ENCODE results near the gene ASTN2.

DNA sequence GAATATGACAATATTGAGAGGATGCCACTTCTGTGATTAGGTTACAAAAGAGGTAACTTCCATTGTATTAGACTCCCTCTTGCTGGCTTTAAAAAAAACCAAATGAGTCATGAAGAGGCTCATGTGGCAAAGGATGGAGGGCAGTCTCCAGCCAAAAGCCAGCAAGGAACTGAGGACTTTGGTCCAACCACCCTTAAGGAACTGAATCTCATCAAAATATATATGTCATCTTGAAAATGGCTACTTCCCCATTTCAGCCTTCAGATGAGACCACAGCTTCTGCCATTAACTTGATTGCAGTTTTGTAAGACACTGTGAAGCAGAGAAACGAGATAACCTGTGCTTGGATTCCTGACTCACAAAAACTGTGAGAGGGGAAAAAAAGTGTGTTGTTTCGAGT, 743.3 kb downstream of the ASTN2 start:
- TF ChIP-seq SIN3A (IDR thresholded peaks at IDR 0.05; ENCODE audit: borderline replicate concordance, insufficient read depth, low read length) (no peak), POLR2AphosphoS5 (IDR thresholded peaks at IDR 0.05; ENCODE audit: low read depth, low read length) (no peak), FOXP2 (optimal IDR thresholded peaks at IDR 0.05; ENCODE audit: borderline replicate concordance, extremely low read depth, extremely low read length, insufficient read depth) (no peak), TAF1 (IDR thresholded peaks at IDR 0.05; ENCODE audit: borderline replicate concordance, insufficient read depth, low read length) (no peak)
- TF ChIP-seq, protein P1, sequence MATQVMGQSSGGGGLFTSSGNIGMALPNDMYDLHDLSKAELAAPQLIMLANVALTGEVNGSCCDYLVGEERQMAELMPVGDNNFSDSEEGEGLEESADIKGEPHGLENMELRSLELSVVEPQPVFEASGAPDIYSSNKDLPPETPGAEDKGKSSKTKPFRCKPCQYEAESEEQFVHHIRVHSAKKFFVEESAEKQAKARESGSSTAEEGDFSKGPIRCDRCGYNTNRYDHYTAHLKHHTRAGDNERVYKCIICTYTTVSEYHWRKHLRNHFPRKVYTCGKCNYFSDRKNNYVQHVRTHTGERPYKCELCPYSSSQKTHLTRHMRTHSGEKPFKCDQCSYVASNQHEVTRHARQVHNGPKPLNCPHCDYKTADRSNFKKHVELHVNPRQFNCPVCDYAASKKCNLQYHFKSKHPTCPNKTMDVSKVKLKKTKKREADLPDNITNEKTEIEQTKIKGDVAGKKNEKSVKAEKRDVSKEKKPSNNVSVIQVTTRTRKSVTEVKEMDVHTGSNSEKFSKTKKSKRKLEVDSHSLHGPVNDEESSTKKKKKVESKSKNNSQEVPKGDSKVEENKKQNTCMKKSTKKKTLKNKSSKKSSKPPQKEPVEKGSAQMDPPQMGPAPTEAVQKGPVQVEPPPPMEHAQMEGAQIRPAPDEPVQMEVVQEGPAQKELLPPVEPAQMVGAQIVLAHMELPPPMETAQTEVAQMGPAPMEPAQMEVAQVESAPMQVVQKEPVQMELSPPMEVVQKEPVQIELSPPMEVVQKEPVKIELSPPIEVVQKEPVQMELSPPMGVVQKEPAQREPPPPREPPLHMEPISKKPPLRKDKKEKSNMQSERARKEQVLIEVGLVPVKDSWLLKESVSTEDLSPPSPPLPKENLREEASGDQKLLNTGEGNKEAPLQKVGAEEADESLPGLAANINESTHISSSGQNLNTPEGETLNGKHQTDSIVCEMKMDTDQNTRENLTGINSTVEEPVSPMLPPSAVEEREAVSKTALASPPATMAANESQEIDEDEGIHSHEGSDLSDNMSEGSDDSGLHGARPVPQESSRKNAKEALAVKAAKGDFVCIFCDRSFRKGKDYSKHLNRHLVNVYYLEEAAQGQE (IDR thresholded peaks at IDR 0.05; ENCODE audit: insufficient read depth in 1 of 2, low read depth in 2 of 2, low read length in 2 of 2), result no peak

All from PFSK-1 (cell line).